Measurements from ENCODE around the gene OR10AD1. TPM values are rescaled to one million over a fixed set of nuclear protein-coding genes. Genes with fewer than 3 reads are reported as not detected.
A peak's percentile ranks its signal among the peaks of the same experiment; 100 is the strongest.

Gene OR10AD1
- total RNA-seq, 1 donor from 2014 or later: not detected

DNA sequence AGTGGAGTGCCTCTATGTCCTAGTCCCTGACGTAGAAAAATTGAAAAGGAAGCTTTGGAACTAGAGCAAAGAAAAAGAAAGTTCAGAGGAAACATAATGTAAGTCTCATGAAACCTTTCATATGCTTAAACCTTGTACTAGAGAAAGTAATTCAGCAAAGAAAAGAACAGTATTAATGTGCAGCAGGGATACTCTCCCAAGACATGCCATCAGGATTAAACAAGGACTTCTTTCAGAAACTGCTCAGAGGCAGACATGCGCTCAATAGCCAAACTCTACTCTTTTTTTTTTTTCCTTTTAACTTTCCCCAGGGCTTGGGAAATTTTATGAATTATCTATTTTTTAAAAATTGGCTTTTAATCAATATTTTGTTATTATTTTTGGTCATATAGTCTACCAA is 38.6 kb downstream of the OR10AD1 start:
- Mint-ChIP-seq H3K27me3 (ENCODE audit: insufficient read depth, low read depth) (peaks cover 5% of the 10 kb centered on the region), H3K9me3 (no peaks in the 10 kb centered on the region), H3K4me3 (no peak overlapping the region), H3K4me1 (no peaks in the 10 kb centered on the region), H3K36me3 (no peaks in the 10 kb centered on the region), H3K27ac (no peak overlapping the region)
- H3K36me3 ChIP-seq: no peaks in the 10 kb centered on the region
- TF ChIP-seq EZH2phosphoT487 (IDR thresholded peaks at IDR 0.05) (no peak), EZH2 (IDR thresholded peaks at IDR 0.05) (no peak)
- TF ChIP-seq, protein P1, sequence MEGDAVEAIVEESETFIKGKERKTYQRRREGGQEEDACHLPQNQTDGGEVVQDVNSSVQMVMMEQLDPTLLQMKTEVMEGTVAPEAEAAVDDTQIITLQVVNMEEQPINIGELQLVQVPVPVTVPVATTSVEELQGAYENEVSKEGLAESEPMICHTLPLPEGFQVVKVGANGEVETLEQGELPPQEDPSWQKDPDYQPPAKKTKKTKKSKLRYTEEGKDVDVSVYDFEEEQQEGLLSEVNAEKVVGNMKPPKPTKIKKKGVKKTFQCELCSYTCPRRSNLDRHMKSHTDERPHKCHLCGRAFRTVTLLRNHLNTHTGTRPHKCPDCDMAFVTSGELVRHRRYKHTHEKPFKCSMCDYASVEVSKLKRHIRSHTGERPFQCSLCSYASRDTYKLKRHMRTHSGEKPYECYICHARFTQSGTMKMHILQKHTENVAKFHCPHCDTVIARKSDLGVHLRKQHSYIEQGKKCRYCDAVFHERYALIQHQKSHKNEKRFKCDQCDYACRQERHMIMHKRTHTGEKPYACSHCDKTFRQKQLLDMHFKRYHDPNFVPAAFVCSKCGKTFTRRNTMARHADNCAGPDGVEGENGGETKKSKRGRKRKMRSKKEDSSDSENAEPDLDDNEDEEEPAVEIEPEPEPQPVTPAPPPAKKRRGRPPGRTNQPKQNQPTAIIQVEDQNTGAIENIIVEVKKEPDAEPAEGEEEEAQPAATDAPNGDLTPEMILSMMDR (IDR thresholded peaks at IDR 0.05): no peak
- no peak for DNase-seq (ENCODE audit: low spot score)
- H3K27me3 ChIP-seq: no peaks in the 10 kb centered on the region
- no peaks in the 10 kb centered on the region for H3K79me2 ChIP-seq (ENCODE audit: low read depth)
- no peak overlapping the region for H3K27ac ChIP-seq
- H3K9me3 ChIP-seq (ENCODE audit: low read depth): no peaks in the 10 kb centered on the region
- H2AFZ ChIP-seq (replicated peaks): no peak overlapping the region
- no peaks in the 10 kb centered on the region for H3F3A ChIP-seq (ENCODE audit: low read depth)
- H3K9ac ChIP-seq: no peak overlapping the region
- H3K4me3 ChIP-seq: no peak overlapping the region
- H3K4me1 ChIP-seq: no peaks in the 10 kb centered on the region
- H3K4me2 ChIP-seq: no peak overlapping the region
- no peaks in the 10 kb centered on the region for H4K20me1 ChIP-seq (ENCODE audit: low read depth)

DNA sequence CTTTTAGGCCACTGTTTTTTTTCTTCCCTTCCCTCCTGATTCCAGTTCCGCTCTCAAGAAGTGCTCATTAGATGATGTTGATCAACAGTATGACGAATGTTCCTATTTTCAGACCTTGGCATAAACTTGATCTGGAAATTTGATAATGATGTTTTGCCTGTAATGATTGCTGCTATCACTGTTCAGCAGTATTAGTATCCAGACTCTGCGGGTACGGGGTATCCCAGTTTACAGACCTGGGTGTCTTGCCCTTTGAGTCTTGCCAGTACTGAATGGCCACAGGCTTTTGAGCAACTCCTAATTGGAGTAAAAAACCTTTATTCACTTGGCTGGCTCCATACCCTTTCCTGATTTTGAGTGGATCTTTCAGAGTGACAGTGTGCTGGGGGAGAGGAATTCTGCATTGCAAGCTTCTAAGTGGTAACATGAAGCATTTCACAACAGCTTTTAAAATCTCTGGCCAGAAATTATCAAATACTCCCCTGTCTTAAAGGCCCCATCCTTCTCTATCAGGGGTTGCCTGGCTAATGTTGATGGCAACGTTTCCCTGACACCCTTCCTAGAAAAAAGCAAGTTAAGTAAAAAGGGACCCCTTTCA is 39.8 kb downstream of the OR10AD1 start:
- Histone ChIP-seq H3K27me3 (no peaks in the 10 kb centered on the region), H4K20me1 (ENCODE audit: low read depth) (no peaks in the 10 kb centered on the region), H2AFZ (replicated peaks) (peak overlapping the region; percentile 9), H3K4me1 (no peaks in the 10 kb centered on the region), H3F3A (ENCODE audit: low read depth) (no peaks in the 10 kb centered on the region), H3K27ac (no peak overlapping the region), H3K36me3 (no peaks in the 10 kb centered on the region), H3K4me3 (no peak overlapping the region), H3K4me2 (no peak overlapping the region), H3K9me3 (ENCODE audit: low read depth) (no peaks in the 10 kb centered on the region), H3K79me2 (ENCODE audit: low read depth) (no peaks in the 10 kb centered on the region), H3K9ac (no peak overlapping the region)
- no peak for TF ChIP-seq EZH2 (IDR thresholded peaks at IDR 0.05)
- TF ChIP-seq, protein P1 (IDR thresholded peaks at IDR 0.05): no peak
- no peak for TF ChIP-seq EZH2phosphoT487 (IDR thresholded peaks at IDR 0.05)
- DNase-seq (ENCODE audit: low spot score): no peak
- Mint-ChIP-seq H3K36me3 (no peaks in the 10 kb centered on the region), H3K27me3 (ENCODE audit: insufficient read depth, low read depth) (peaks cover 4% of the 10 kb centered on the region), H3K27ac (no peak overlapping the region), H3K4me3 (no peak overlapping the region), H3K4me1 (peaks cover under 1% of the 10 kb centered on the region), H3K9me3 (no peaks in the 10 kb centered on the region)

DNA sequence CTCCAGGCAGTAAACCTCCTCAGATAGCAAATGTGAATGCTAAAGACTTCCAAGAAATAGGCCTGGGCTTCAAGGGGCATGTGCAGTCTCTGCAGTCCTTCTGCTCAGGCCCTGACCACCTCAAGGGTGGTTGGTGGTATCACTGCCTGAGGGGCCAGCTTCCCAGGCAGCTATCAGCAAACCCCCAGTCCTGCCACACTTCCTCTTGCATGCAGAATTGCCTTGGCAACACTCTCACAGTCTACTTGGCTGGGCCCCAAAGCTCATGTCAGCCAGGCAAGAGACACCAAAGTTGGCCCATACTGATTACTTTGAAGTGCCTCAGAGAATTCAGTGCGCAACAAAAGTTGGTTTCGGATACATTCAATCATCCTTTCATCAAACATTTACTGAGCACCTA is 42.3 kb downstream of the OR10AD1 start:
- H3K27ac Mint-ChIP-seq: no peak overlapping the region

More for the DNA sequence above, 42.3 kb downstream of the OR10AD1 start:
- H3K9ac ChIP-seq: no peak overlapping the region
- H3K4me3 Mint-ChIP-seq: no peak overlapping the region
- H2AFZ ChIP-seq (replicated peaks): no peak overlapping the region
- H3K9me3 Mint-ChIP-seq: no peaks in the 10 kb centered on the region
- no peaks in the 10 kb centered on the region for H3K36me3 Mint-ChIP-seq
- H3K4me3 ChIP-seq: no peak overlapping the region
- peaks cover 4% of the 10 kb centered on the region for H3K27me3 Mint-ChIP-seq (ENCODE audit: insufficient read depth, low read depth)
- H3K79me2 ChIP-seq (ENCODE audit: low read depth): no peaks in the 10 kb centered on the region
- H3K27ac ChIP-seq: no peak overlapping the region
- H3K4me1 ChIP-seq: peaks cover 5% of the 10 kb centered on the region
- no peaks in the 10 kb centered on the region for H3K9me3 ChIP-seq (ENCODE audit: low read depth)
- no peaks in the 10 kb centered on the region for H3K27me3 ChIP-seq
- TF ChIP-seq, protein P1 (IDR thresholded peaks at IDR 0.05): no peak
- TF ChIP-seq EZH2phosphoT487 (IDR thresholded peaks at IDR 0.05) (no peak), EZH2 (IDR thresholded peaks at IDR 0.05) (no peak)
- peaks cover 17% of the 10 kb centered on the region for H3K4me1 Mint-ChIP-seq
- no peak overlapping the region for H3K4me2 ChIP-seq
- H4K20me1 ChIP-seq (ENCODE audit: low read depth): no peaks in the 10 kb centered on the region
- H3F3A ChIP-seq (ENCODE audit: low read depth): peaks cover 14% of the 10 kb centered on the region
- H3K36me3 ChIP-seq: no peaks in the 10 kb centered on the region
- no peak for DNase-seq (ENCODE audit: low spot score)

Measured in neural progenitor cell (in vitro differentiated cells).